ENCODE data around the gene LCN15. TPM values are rescaled to one million over a fixed set of nuclear protein-coding genes. Genes with fewer than 3 reads are reported as not detected.

The LCN15 gene
- total and polyA plus RNA-seq, 2 of the 13 experiments (the other 11 are each of a cell fraction or from before 2014, with no cell fraction given) = 1.3 to 53.7 TPM

GRCh38 chr9:136728080-136728547, 36.2 kb downstream of the LCN15 start (continued):
- TF ChIP-seq ZBTB33 (CRISPR knock-in tag; IDR thresholded peaks at IDR 0.05) = peak; percentile 70; the same call in 1 of the 2 replicates
- peak; percentile 90 to 93 for TF ChIP-seq HMGXB4 (CRISPR knock-in tag; IDR thresholded peaks at IDR 0.05; ENCODE audit: borderline replicate concordance in 1 of 2, low read depth in 1 of 2)
- TF ChIP-seq GRHL1 (CRISPR knock-in tag; conservative IDR thresholded peaks at IDR 0.05) = no peak
- peak; percentile 84; the same call in 1 of the 2 replicates for TF ChIP-seq ZNF563 (CRISPR knock-in tag; IDR thresholded peaks at IDR 0.05)
- no peak for TF ChIP-seq ZNF816 (CRISPR knock-in tag; IDR thresholded peaks at IDR 0.05; ENCODE audit: borderline replicate concordance)
- TF ChIP-seq FOXP4 (CRISPR knock-in tag; IDR thresholded peaks at IDR 0.05) = 0 out of 2 replicates have a peak, but pooled peaks have one; percentile 41
- 0 out of 2 replicates have a peak, but pooled peaks have one; percentile 67 for TF ChIP-seq ZNF546 (CRISPR knock-in tag; conservative IDR thresholded peaks at IDR 0.05)
- TF ChIP-seq ADNP (CRISPR knock-in tag; IDR thresholded peaks at IDR 0.05) = peak; percentile 43; the same call in 1 of the 2 replicates
- peak; percentile 61; the same call in 1 of the 2 replicates for TF ChIP-seq ZNF335 (CRISPR knock-in tag; IDR thresholded peaks at IDR 0.05)
- TF ChIP-seq ATAD3A (CRISPR knock-in tag; IDR thresholded peaks at IDR 0.05) = no peak
- peak; percentile 100 for TF ChIP-seq KLF12 (CRISPR knock-in tag; IDR thresholded peaks at IDR 0.05; ENCODE audit: borderline replicate concordance)
- peak; percentile 89 for TF ChIP-seq HDAC1 (CRISPR knock-in tag; IDR thresholded peaks at IDR 0.05)
- no peak for TF ChIP-seq NONO (IDR thresholded peaks at IDR 0.05)
- peak; percentile 95; the same call in 1 of the 2 replicates for TF ChIP-seq NONO (CRISPR knock-in tag; conservative IDR thresholded peaks at IDR 0.05)
- TF ChIP-seq ZNF143 (CRISPR knock-in tag; IDR thresholded peaks at IDR 0.05) = no peak
- TF ChIP-seq TRAFD1 (CRISPR knock-in tag; IDR thresholded peaks at IDR 0.05; ENCODE audit: borderline replicate concordance) = no peak
- TF ChIP-seq ZNF674 (CRISPR knock-in tag; IDR thresholded peaks at IDR 0.05; ENCODE audit: low read depth) = 0 out of 2 replicates have a peak, but pooled peaks have one; percentile 75
- TF ChIP-seq HOXD1 (CRISPR knock-in tag; IDR thresholded peaks at IDR 0.05) = peak; percentile 89
- peak; percentile 90 for TF ChIP-seq ZFP90 (CRISPR knock-in tag; IDR thresholded peaks at IDR 0.05; ENCODE audit: borderline replicate concordance)
